Gastroesophageal sphincter (tissue), 4 donors: ENCODE data around the gene MATN1. TPM values are rescaled to one million over a fixed set of nuclear protein-coding genes. Genes with fewer than 3 reads are reported as not detected.

ENCODE experiments used
- ATAC-seq: fragments of 150-250 bp; one replicate; pipeline ENCODE4 v1.9.1; 2016; ENCODE audit warnings: mild to moderate bottlenecking, moderate library complexity
- H3K27ac ChIP-seq, 4 donors: fragments of 200-600 bp; sonication (generic) in 3 of 4; 1 replicate in 3 of 4; 2 replicates in 1 of 4; pipeline ENCODE4 v1.5.1; 2016 to 2019
- H3K27me3 ChIP-seq: fragments of 200-600 bp; sonication (generic); one replicate; pipeline ENCODE4 v1.5.1; 2019
- H3K36me3 ChIP-seq, 2 donors: fragments of 200-600 bp; sonication (generic); one replicate each; pipeline ENCODE4 v1.5.1; 2019; ENCODE audit warnings: control low read depth in 1 of 2
- H3K4me1 ChIP-seq, 3 donors: fragments of 200-600 bp; sonication (generic); 1 replicate in 2 of 3; 2 replicates in 1 of 3; pipeline ENCODE4 v1.5.1; 2016 to 2019; ENCODE audit warnings: control low read depth in 2 of 3
- H3K4me3 ChIP-seq, 2 donors: fragments of 200-600 bp; sonication (generic); one replicate each; pipeline ENCODE4 v1.5.1; 2019; ENCODE audit warnings: mild to moderate bottlenecking in 1 of 2, moderate library complexity in 1 of 2
- H3K9me3 ChIP-seq, 3 donors: fragments of 200-600 bp; sonication (generic); one replicate each; pipeline ENCODE4 v1.5.1; 2017 to 2019; ENCODE audit warnings: control low read depth in 2 of 3
- EP300 ChIP-seq: sonication (generic); formaldehyde crosslinking; IDR thresholded peaks from one replicate; pipeline ENCODE4 v1.6.1; 2017; ENCODE audit warnings: antibody characterized with exemption, mild to moderate bottlenecking
- POLR2A ChIP-seq, 2 donors: fragments of 450-650 bp; IDR thresholded peaks; one replicate each; pipeline ENCODE4 v1.6.1; 2017; ENCODE audit warnings: antibody characterized with exemption in 2 of 2, mild to moderate bottlenecking in 2 of 2, moderate library complexity in 1 of 2
- POLR2AphosphoS5 ChIP-seq: sonication (generic); formaldehyde crosslinking; IDR thresholded peaks from one replicate; pipeline ENCODE4 v1.6.1; 2017; ENCODE audit warnings: antibody characterized with exemption
- WGBS, 2 donors: methylation state at CpG; one replicate each; pipeline ENCODE4 v1.1.5; 2018; ENCODE audit warnings: low coverage in 1 of 2; 5-methylcytosine and 5-hydroxymethylcytosine counted together
- total RNA-seq, 4 donors: library from RNA; depleted of rRNA; stranded (reverse); fragments of >200 nt; gene quantifications; one replicate each; pipeline ENCODE4 v1.1.0, GENCODE V29; 2016
- TF ChIP-seq, protein P1 (sequence below), 4 experiments: fragments of 200-600 bp in 2 of 4; fragments of 450-650 bp in 2 of 4; sonication (generic) in 1 of 4; IDR thresholded peaks; one replicate each; pipeline ENCODE4 v1.5.1; 2017 to 2019; ENCODE audit warnings: antibody characterized with exemption in 4 of 4, mild to moderate bottlenecking in 2 of 4, moderate library complexity in 2 of 4

MATN1 gene
- total RNA-seq, 4 donors from 2014 or later: not detected

- peaks cover 0 to 7% (median 0%) of the 10 kb centered on the region in 3 donors for H3K4me1 ChIP-seq
- H3K27ac ChIP-seq: no peak overlapping the region
- no peak for ATAC-seq
- no peaks in the 10 kb centered on the region for H3K27me3 ChIP-seq
- no peaks in the 10 kb centered on the region for H3K36me3 ChIP-seq
- WGBS, 2 donors: 55 to 71% methylated on average over 2 of the region's 2 CpGs
- H3K4me3 ChIP-seq: no peak overlapping the region
- H3K9me3 ChIP-seq: peaks cover 0 to 12% (median 2%) of the 10 kb centered on the region in 3 donors
- no peak for TF ChIP-seq EP300
- TF ChIP-seq POLR2A (IDR thresholded peaks at IDR 0.05): no peak
- TF ChIP-seq, protein P1, sequence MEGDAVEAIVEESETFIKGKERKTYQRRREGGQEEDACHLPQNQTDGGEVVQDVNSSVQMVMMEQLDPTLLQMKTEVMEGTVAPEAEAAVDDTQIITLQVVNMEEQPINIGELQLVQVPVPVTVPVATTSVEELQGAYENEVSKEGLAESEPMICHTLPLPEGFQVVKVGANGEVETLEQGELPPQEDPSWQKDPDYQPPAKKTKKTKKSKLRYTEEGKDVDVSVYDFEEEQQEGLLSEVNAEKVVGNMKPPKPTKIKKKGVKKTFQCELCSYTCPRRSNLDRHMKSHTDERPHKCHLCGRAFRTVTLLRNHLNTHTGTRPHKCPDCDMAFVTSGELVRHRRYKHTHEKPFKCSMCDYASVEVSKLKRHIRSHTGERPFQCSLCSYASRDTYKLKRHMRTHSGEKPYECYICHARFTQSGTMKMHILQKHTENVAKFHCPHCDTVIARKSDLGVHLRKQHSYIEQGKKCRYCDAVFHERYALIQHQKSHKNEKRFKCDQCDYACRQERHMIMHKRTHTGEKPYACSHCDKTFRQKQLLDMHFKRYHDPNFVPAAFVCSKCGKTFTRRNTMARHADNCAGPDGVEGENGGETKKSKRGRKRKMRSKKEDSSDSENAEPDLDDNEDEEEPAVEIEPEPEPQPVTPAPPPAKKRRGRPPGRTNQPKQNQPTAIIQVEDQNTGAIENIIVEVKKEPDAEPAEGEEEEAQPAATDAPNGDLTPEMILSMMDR (IDR thresholded peaks at IDR 0.05): no peak
- TF ChIP-seq POLR2AphosphoS5: no peak
These were observed 47.6 kb downstream of the MATN1 start for GRCh38 chr1:30675761-30676160.

- Histone ChIP-seq H3K27me3 (no peaks in the 10 kb centered on the region), H3K4me1 (peaks cover 0 to 7% (median 0%) of the 10 kb centered on the region in 3 donors), H3K27ac (no peak overlapping the region), H3K4me3 (no peak overlapping the region), H3K9me3 (peaks cover 0 to 12% (median 2%) of the 10 kb centered on the region in 3 donors), H3K36me3 (no peaks in the 10 kb centered on the region)
- WGBS, 2 donors: 80% methylated on average over 2 of the region's 2 CpGs; no CpG with 5 or more reads in 1 of the 2 donors
- TF ChIP-seq, protein P1 (IDR thresholded peaks at IDR 0.05): no peak
- TF ChIP-seq POLR2A (IDR thresholded peaks at IDR 0.05) (no peak), EP300 (no peak), POLR2AphosphoS5 (no peak)
- ATAC-seq: no peak
These were observed 48.1 kb downstream of the MATN1 start for GRCh38 chr1:30675289-30675688.

DNA sequence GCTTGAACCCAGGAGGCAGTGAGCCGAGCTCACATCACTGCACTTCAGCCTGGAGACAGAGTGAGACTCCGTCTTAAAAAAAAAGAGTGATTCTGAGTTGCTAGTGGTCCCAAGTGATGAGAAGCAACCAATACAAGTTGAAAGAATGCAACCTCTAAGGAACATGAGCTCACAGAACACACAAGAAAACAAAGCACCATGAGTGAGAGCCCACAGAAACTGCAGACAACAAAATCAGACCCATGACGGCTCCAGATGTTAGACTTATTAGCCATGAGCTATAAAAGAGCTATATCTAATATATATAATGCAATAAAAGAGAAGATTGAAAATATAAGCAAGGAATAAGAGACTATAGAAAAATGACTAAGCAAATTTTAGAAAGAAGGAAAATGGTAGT is 50.0 kb downstream of the MATN1 start:
- no peak overlapping the region for H3K4me3 ChIP-seq
- WGBS, 2 donors: 20 to 35% methylated on average over 1 of the region's 3 CpGs
- H3K36me3 ChIP-seq: no peaks in the 10 kb centered on the region
- no peak for ATAC-seq
- H3K27ac ChIP-seq: no peak overlapping the region
- H3K9me3 ChIP-seq: peaks cover 0 to 12% (median 2%) of the 10 kb centered on the region in 3 donors
- TF ChIP-seq POLR2AphosphoS5 (no peak), EP300 (no peak), POLR2A (IDR thresholded peaks at IDR 0.05) (no peak)
- TF ChIP-seq, protein P1 (IDR thresholded peaks at IDR 0.05): no peak
- H3K27me3 ChIP-seq: no peaks in the 10 kb centered on the region
- H3K4me1 ChIP-seq: peaks cover 0 to 13% (median 0%) of the 10 kb centered on the region in 3 donors

DNA sequence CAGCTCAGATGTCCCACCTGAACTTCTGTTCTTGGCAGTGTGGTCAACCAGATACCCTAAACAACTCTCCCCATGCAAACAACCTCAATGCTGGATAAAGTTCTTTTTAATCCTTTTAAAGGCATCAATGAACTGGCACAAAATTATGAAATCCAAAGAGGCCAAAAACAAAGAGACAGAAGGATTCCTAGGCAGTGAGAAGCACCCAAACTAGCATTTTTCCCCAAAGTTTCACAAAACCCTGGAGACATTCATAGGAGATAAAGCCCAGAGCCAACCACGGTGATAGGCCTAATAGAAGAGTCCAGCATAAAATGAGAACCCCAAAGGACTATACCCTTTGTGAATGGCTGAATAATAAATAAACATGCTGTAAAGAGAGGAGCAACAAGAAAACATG is 50.7 kb downstream of the MATN1 start:
- peaks cover 0 to 13% (median 0%) of the 10 kb centered on the region in 3 donors for H3K4me1 ChIP-seq
- peaks cover 0 to 12% (median 2%) of the 10 kb centered on the region in 3 donors for H3K9me3 ChIP-seq
- no peak overlapping the region for H3K4me3 ChIP-seq
- H3K27me3 ChIP-seq: no peaks in the 10 kb centered on the region
- no peak for ATAC-seq
- H3K27ac ChIP-seq: no peak overlapping the region
- WGBS, 2 donors: 92 to 100% methylated on average over 1 of the region's 1 CpG
- TF ChIP-seq POLR2A (IDR thresholded peaks at IDR 0.05) (no peak), EP300 (no peak), POLR2AphosphoS5 (no peak)
- TF ChIP-seq, protein P1 (IDR thresholded peaks at IDR 0.05): no peak
- H3K36me3 ChIP-seq: no peaks in the 10 kb centered on the region

DNA sequence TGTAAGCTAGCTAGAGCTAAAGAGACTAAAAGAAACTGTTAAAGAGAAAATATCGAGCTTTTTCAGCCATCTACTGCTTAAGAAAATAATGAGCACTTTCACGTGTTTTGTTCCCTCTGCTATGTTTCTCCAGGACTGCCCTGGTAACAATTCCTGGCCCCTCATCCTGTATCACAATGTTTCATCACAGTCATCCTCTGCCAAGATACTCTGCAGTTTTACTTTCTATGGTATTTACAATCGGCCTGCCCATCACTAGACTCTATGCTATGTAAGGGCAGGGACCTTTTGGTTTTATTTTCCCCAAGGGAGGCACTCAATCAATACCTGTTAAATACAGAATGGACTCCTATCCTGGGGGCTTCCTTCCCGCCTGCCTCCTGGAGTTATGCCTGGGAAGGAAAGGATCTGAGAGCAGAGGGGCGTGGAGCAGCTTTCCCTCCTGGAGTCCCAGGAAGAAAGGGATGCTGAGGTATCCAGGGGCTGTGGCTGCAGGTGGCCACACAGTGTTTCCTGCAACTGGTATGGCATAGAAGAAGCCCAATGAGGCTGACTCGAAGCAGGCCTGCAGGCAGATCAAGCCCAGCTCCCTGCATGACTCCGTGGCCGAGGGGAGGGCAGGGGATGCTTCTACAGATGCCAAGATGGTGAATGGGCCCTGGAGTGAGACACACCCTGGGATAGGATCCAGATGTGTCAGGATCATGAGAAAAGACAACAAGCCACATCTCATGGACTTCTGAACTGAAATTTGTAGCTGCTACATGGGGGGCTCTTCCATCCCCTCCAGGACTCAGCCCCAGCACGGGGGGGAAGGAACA is 52.9 kb downstream of the MATN1 start:
- Histone ChIP-seq H3K27me3 (no peaks in the 10 kb centered on the region), H3K27ac (peak overlapping the region in 2 of 4 donors; percentile 1 to 40), H3K36me3 (no peaks in the 10 kb centered on the region), H3K4me1 (peaks cover 0 to 13% (median 0%) of the 10 kb centered on the region in 3 donors), H3K4me3 (no peak overlapping the region), H3K9me3 (peaks cover 0 to 8% (median 2%) of the 10 kb centered on the region in 3 donors)
- ATAC-seq: peak; percentile 63
- WGBS, 2 donors: 5 to 53% methylated on average over 3 of the region's 9 CpGs
- TF ChIP-seq POLR2AphosphoS5 (no peak), POLR2A (IDR thresholded peaks at IDR 0.05) (no peak), EP300 (no peak)
- TF ChIP-seq, protein P1 (IDR thresholded peaks at IDR 0.05): no peak
